SK-N-SH (cell line): ENCODE data around the gene LSM4. TPM values are rescaled to one million over a fixed set of nuclear protein-coding genes. Genes with fewer than 3 reads are reported as not detected.
A peak's percentile ranks its signal among the peaks of the same experiment; 100 is the strongest.

Experiments
- CTCF ChIA-PET: fragments of 300-600, 350-600 bp; formaldehyde crosslinking; extraction: SDS; loops from one replicate; lab custom pipeline; 2021; lab: Yijun Ruan, JAX
- POLR2A ChIA-PET: fragments of 350-600 bp; sonication (Branson Sonifier 250); formaldehyde crosslinking; extraction: SDS; loops from one replicate; lab custom pipeline; 2020; ENCODE audit warnings: antibody characterized with exemption, inconsistent platforms; lab: Yijun Ruan, JAX
- DNase-seq: peaks from one replicate; pipeline ENCODE4 v3.0.0; 2012
- H2AFZ ChIP-seq: fragments of 200-600 bp; sonication (generic); 2 replicates; pipeline ENCODE4 v1.8.1; 2016; ENCODE audit warnings: antibody characterized with exemption, mild to moderate bottlenecking, low read depth
- H3F3A ChIP-seq: fragments of 200-600 bp; sonication (generic); replicated peaks from 2 replicates; pipeline ENCODE3; 2016; ENCODE audit warnings: antibody characterized with exemption, mild to moderate bottlenecking; ENCODE audit not compliant: insufficient read depth
- H3K27ac ChIP-seq, 2 experiments: fragments of 200-500 bp in 1 of 2; fragments of 200-600 bp in 1 of 2; sonication (Bioruptor generic) in 1 of 2; sonication (generic), shearing (Covaris generic) in 1 of 2; 2 replicates each; pipeline versions ENCODE4 v1.5.1 to v1.6.1; 2014 to 2016; ENCODE audit warnings: low read depth in 2 of 2, inconsistent platforms in 1 of 2, low read length in 1 of 2, mild to moderate bottlenecking in 1 of 2, mixed read lengths in 1 of 2
- H3K27me3 ChIP-seq: fragments of 200-600 bp; sonication (generic), shearing (Covaris generic); 2 replicates; pipeline ENCODE4 v1.6.1; 2016; ENCODE audit warnings: mixed run types; ENCODE audit not compliant: insufficient read depth
- H3K36me3 ChIP-seq, 2 experiments: fragments of 200-500 bp in 1 of 2; fragments of 200-600 bp in 1 of 2; sonication (Bioruptor generic) in 1 of 2; sonication (generic) in 1 of 2; replicated peaks in 1 of 2; 2 replicates each; pipeline versions ENCODE3 to v1.5.1; 2014 to 2016; ENCODE audit warnings: low read length in 1 of 2, mild to moderate bottlenecking in 1 of 2; ENCODE audit not compliant: insufficient read depth in 2 of 2, control insufficient read depth in 1 of 2
- H3K4me1 ChIP-seq, 2 experiments: fragments of 200-500 bp in 1 of 2; fragments of 200-600 bp in 1 of 2; sonication (Bioruptor generic) in 1 of 2; sonication (generic), shearing (Covaris generic) in 1 of 2; 2 replicates each; pipeline versions ENCODE4 v1.5.1 to v1.6.1; 2014 to 2016; ENCODE audit warnings: low read depth in 1 of 2, low read length in 1 of 2, mixed run types in 1 of 2; ENCODE audit not compliant: insufficient read depth in 2 of 2, control insufficient read depth in 1 of 2
- H3K4me2 ChIP-seq: fragments of 200-600 bp; sonication (generic), shearing (Covaris generic); 2 replicates; pipeline ENCODE4 v1.6.1; 2017; ENCODE audit warnings: mixed run types
- H3K4me3 ChIP-seq, 2 experiments: fragments of 200-500 bp in 1 of 2; fragments of 200-600 bp in 1 of 2; sonication (Bioruptor generic) in 1 of 2; sonication (generic), shearing (Covaris generic) in 1 of 2; 2 replicates each; pipeline versions ENCODE4 v1.5.1 to v1.8.1; 2014 to 2016; ENCODE audit warnings: low read depth in 2 of 2, inconsistent platforms in 1 of 2, low read length in 1 of 2, mild to moderate bottlenecking in 1 of 2, mixed read lengths in 1 of 2, moderate library complexity in 1 of 2
- H3K79me2 ChIP-seq: fragments of 200-600 bp; sonication (generic); 2 replicates; pipeline ENCODE4 v1.8.1; 2017; ENCODE audit warnings: mild to moderate bottlenecking; ENCODE audit not compliant: insufficient read depth
- H3K9ac ChIP-seq: fragments of 200-600 bp; sonication (generic); 2 replicates; pipeline ENCODE4 v1.6.1; 2017; ENCODE audit warnings: mixed run types
- H3K9me2 ChIP-seq: fragments of 200-600 bp; sonication (generic); 2 replicates; pipeline ENCODE4 v1.6.1; 2017; ENCODE audit warnings: mixed run types
- H3K9me3 ChIP-seq: fragments of 200-600 bp; sonication (generic); 2 replicates; pipeline ENCODE4 v1.6.1; 2017; ENCODE audit warnings: mixed run types, mild to moderate bottlenecking, moderate library complexity
- H4K20me1 ChIP-seq: fragments of 200-600 bp; sonication (generic); 2 replicates; pipeline ENCODE4 v1.6.1; 2017; ENCODE audit warnings: mild to moderate bottlenecking, mixed run types; ENCODE audit not compliant: insufficient read depth
- CHD2 ChIP-seq: fragments of 150-350 bp; IDR thresholded peaks from 2 replicates; pipeline ENCODE4 v1.6.1; 2018; ENCODE audit warnings: low read length; ENCODE audit not compliant: partially characterized antibody
- FOXM1 ChIP-seq: IDR thresholded peaks from 2 replicates; pipeline ENCODE4 v1.4.0; 2012; ENCODE audit warnings: low read depth, mild to moderate bottlenecking
- MXI1 ChIP-seq: IDR thresholded peaks from 2 replicates; pipeline ENCODE4 v1.6.1; 2012; ENCODE audit warnings: mild to moderate bottlenecking, low read depth, low read length, improper control_type of control experiment
- NRF1 ChIP-seq: IDR thresholded peaks from 2 replicates; pipeline ENCODE4 v1.6.1; 2012; ENCODE audit warnings: low read depth, mild to moderate bottlenecking, low read length
- POLR2AphosphoS5 ChIP-seq: IDR thresholded peaks from 2 replicates; pipeline ENCODE4 v1.6.1; 2012; ENCODE audit warnings: low read depth, low read length
- RAD21 ChIP-seq: IDR thresholded peaks from 2 replicates; pipeline ENCODE4 v1.6.1; 2012; ENCODE audit warnings: mild to moderate bottlenecking, low read length
- SIN3A ChIP-seq: IDR thresholded peaks from 2 replicates; pipeline ENCODE4 v1.6.1; 2012; ENCODE audit warnings: low read depth, mild to moderate bottlenecking, low read length, moderate library complexity, borderline replicate concordance
- SMC3 ChIP-seq: IDR thresholded peaks from 2 replicates; pipeline ENCODE4 v1.6.1; 2012; ENCODE audit warnings: low read depth, low read length, improper control_type of control experiment
- TAF1 ChIP-seq: IDR thresholded peaks from 2 replicates; pipeline ENCODE4 v1.6.1; 2012; ENCODE audit warnings: low read depth, mild to moderate bottlenecking, low read length, moderate library complexity, borderline replicate concordance
- TCF12 ChIP-seq: IDR thresholded peaks from 2 replicates; pipeline ENCODE4 v1.4.0; 2012
- YY1 ChIP-seq: IDR thresholded peaks from 2 replicates; pipeline ENCODE4 v1.4.0; 2012; ENCODE audit warnings: low read depth, mild to moderate bottlenecking
- WGBS: methylation state at CpG from one replicate; pipeline ENCODE4 v1.1.6; 2017; ENCODE audit warnings: low lambda C conversion rate; 5-methylcytosine and 5-hydroxymethylcytosine counted together
- polyA plus RNA-seq, 3 experiments: library from polyadenylated mRNA; depleted of rRNA; stranded (reverse); fragments of >200 nt; gene quantifications; 2 replicates each; pipeline ENCODE4 v1.2.3, GENCODE V29; 2012
- TF ChIP-seq, protein P1 (sequence below): IDR thresholded peaks from 2 replicates; pipeline ENCODE4 v1.4.0; 2012; ENCODE audit warnings: low read depth
- TF ChIP-seq, protein P2 (sequence below): IDR thresholded peaks from 2 replicates; pipeline ENCODE4; 2012
- TF ChIP-seq, protein P3 (sequence below): IDR thresholded peaks from 2 replicates; pipeline ENCODE4 v1.4.0; 2012; ENCODE audit warnings: low read depth, borderline replicate concordance
- TF ChIP-seq, protein P4 (sequence below): fragments of 150-350 bp; IDR thresholded peaks from 2 replicates; pipeline ENCODE4 v1.6.1; 2016; ENCODE audit warnings: mild to moderate bottlenecking, low read depth, low read length
- TF ChIP-seq, protein P5 (sequence below): fragments of 150-350 bp; IDR thresholded peaks from 2 replicates; pipeline ENCODE4 v1.6.1; 2017; ENCODE audit warnings: antibody characterized with exemption, low read length, low read depth, borderline replicate concordance

LSM4 gene
- polyA plus RNA-seq, 1 of the 3 experiments (the other 2 are of a cell fraction): 277 TPM

DNA sequence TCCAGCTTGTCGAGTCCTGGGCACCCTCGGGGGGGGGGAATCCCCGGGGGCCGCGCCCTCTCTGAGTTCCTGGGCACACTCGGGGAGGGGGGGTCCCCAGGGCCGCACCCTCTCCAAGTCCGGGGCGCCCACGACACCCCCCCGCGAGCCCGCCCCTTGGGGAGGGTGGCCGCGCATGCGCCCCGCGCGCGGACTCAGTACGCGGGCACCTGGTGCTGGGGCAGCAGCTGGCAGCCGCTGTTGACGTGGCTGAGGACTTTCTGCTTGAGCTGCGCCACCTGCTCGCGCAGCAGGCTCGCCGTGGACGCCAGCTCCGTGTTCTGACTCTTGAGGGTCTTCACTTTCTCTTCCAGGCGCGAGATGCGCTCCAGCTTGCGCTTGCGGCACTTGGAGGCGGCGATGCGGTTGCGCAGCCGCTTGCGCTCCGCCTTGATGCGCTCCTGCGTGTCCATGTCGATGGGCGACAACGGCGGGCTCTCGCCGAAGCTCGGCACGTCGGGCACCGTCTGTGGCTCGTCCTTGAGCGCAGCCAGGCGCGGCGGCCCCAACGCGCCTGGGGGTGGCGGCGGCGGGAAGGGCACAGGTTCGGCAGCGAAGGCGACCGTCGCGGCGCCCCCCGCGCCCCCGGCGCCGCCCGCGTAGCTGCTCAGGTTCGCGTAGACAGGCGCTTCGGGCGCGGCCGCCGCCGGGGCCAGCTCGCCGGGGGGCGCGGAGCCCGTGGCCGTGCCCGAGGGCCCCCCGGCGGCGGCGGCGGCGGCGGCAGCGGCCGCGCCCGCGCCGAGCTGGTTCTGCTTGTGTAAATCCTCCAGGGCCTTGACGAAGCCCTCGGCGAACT is 42.4 kb downstream of the LSM4 start:
- peaks cover 24% of the 10 kb centered on the region for H3F3A ChIP-seq
- no peaks in the 10 kb centered on the region for H3K27me3 ChIP-seq
- H3K4me1 ChIP-seq: peaks cover 12 to 16% of the 10 kb centered on the region in 2 experiments; a peak in 3 of 4 replicates
- H3K4me3 ChIP-seq: peak overlapping the region; percentile 74 to 92
- CTCF ChIA-PET: interaction anchor here (0.7 to 13.0 kb wide), 27 partner anchors 10 to 262 kb away, joined by 3 to 216 read pairs (median 15); partner anchors contain the start of genes LSM4, MPV17L2, RAB3A and SSBP4
- H3K9me2 ChIP-seq: no peaks in the 10 kb centered on the region
- TF ChIP-seq, protein P1, sequence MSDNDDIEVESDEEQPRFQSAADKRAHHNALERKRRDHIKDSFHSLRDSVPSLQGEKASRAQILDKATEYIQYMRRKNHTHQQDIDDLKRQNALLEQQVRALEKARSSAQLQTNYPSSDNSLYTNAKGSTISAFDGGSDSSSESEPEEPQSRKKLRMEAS: peak; percentile 59; the same call in 1 of the 2 replicates
- TF ChIP-seq MXI1: 0 out of 2 replicates have a peak, but pooled peaks have one; percentile 41
- TF ChIP-seq, protein P2, sequence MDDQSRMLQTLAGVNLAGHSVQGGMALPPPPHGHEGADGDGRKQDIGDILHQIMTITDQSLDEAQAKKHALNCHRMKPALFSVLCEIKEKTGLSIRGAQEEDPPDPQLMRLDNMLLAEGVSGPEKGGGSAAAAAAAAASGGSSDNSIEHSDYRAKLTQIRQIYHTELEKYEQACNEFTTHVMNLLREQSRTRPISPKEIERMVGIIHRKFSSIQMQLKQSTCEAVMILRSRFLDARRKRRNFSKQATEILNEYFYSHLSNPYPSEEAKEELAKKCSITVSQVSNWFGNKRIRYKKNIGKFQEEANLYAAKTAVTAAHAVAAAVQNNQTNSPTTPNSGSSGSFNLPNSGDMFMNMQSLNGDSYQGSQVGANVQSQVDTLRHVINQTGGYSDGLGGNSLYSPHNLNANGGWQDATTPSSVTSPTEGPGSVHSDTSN: no peak
- TF ChIP-seq FOXM1: no peak
- peak; percentile 77 for TF ChIP-seq NRF1
- TF ChIP-seq TAF1: 0 out of 2 replicates have a peak, but pooled peaks have one; percentile 20
- TF ChIP-seq SIN3A: peak; percentile 41; the same call in 1 of the 2 replicates
- H3K79me2 ChIP-seq: peaks cover 56% of the 10 kb centered on the region
- peak; percentile 85 for DNase-seq
- H3K9me3 ChIP-seq: no peaks in the 10 kb centered on the region
- peak overlapping the region; percentile 94 to 97 for H3K27ac ChIP-seq
- peaks cover 48% of the 10 kb centered on the region for H4K20me1 ChIP-seq
- H3K36me3 ChIP-seq: peaks cover 4 to 18% of the 10 kb centered on the region in 2 experiments
- H2AFZ ChIP-seq: no peak overlapping the region
- H3K9ac ChIP-seq: peak overlapping the region; percentile 98
- POLR2A ChIA-PET: interaction anchor here (0.6 to 6.1 kb wide), 19 partner anchors 12 to 421 kb away, joined by 3 to 112 read pairs (median 5); partner anchors contain the start of genes LSM4, RPL18A and SSBP4
- 3% methylated on average over 10 of the region's 111 CpGs for WGBS
- peak overlapping the region; percentile 93 for H3K4me2 ChIP-seq

DNA sequence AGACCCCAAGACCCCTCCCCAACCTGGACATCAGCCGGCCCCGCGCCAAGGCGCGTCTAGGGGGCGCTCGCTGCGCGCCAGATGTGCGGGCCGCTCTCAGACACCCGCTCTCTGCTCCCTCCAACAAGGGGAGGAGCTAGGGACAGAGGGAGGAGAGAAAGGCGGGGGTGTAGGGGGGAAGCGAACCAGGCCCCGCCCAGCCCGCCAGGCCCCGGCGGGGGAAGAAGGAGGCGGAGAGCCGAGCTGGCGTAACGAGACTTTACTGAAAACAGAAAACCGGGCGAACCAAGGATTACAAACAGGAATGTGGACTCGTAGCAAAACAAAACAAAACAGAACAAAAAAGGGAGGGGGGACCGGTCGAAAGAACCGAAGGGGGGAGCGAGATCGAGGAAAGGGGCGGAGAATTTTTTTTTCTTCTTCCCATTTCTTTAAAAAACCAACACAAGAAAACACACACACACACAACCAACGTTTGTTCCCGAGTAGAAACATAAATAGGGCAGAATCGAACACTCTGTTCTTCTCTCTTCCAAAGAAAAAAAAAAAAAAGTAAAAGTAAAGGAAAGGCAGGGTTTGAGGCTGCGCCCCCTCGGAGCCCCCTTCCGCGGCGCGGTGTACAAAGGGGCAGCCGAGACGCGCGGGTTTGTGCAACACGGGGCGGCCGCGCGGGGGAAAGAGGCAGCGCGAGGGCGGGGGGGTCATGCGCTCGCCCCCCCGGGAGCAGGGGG is 43.2 kb downstream of the LSM4 start:
- H4K20me1 ChIP-seq: peaks cover 56% of the 10 kb centered on the region
- TF ChIP-seq, protein P3, sequence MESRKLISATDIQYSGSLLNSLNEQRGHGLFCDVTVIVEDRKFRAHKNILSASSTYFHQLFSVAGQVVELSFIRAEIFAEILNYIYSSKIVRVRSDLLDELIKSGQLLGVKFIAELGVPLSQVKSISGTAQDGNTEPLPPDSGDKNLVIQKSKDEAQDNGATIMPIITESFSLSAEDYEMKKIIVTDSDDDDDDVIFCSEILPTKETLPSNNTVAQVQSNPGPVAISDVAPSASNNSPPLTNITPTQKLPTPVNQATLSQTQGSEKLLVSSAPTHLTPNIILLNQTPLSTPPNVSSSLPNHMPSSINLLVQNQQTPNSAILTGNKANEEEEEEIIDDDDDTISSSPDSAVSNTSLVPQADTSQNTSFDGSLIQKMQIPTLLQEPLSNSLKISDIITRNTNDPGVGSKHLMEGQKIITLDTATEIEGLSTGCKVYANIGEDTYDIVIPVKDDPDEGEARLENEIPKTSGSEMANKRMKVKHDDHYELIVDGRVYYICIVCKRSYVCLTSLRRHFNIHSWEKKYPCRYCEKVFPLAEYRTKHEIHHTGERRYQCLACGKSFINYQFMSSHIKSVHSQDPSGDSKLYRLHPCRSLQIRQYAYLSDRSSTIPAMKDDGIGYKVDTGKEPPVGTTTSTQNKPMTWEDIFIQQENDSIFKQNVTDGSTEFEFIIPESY: no peak
- peak; percentile 60 for TF ChIP-seq CHD2
- TF ChIP-seq, protein P4, sequence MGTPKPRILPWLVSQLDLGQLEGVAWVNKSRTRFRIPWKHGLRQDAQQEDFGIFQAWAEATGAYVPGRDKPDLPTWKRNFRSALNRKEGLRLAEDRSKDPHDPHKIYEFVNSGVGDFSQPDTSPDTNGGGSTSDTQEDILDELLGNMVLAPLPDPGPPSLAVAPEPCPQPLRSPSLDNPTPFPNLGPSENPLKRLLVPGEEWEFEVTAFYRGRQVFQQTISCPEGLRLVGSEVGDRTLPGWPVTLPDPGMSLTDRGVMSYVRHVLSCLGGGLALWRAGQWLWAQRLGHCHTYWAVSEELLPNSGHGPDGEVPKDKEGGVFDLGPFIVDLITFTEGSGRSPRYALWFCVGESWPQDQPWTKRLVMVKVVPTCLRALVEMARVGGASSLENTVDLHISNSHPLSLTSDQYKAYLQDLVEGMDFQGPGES: no peak
- TF ChIP-seq POLR2AphosphoS5: peak; percentile 52; the same call in 1 of the 2 replicates
- peak; percentile 71 for TF ChIP-seq SMC3
- peak; percentile 58; the same call in 1 of the 2 replicates for TF ChIP-seq TCF12
- TF ChIP-seq, protein P5, sequence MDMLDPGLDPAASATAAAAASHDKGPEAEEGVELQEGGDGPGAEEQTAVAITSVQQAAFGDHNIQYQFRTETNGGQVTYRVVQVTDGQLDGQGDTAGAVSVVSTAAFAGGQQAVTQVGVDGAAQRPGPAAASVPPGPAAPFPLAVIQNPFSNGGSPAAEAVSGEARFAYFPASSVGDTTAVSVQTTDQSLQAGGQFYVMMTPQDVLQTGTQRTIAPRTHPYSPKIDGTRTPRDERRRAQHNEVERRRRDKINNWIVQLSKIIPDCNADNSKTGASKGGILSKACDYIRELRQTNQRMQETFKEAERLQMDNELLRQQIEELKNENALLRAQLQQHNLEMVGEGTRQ: no peak
- no peak for TF ChIP-seq YY1
- TF ChIP-seq RAD21: peak; percentile 87

More for the DNA sequence above, 43.2 kb downstream of the LSM4 start:
- Histone ChIP-seq H3K9me2 (no peaks in the 10 kb centered on the region), H3K4me2 (peak overlapping the region; percentile 93), H3K9me3 (no peaks in the 10 kb centered on the region), H3K4me3 (peak overlapping the region; percentile 74 to 92), H2AFZ (no peak overlapping the region), H3K36me3 (peaks cover 4 to 18% of the 10 kb centered on the region in 2 experiments), H3K27me3 (no peaks in the 10 kb centered on the region), H3F3A (peaks cover 24% of the 10 kb centered on the region), H3K9ac (peak overlapping the region; percentile 98), H3K79me2 (peaks cover 62% of the 10 kb centered on the region), H3K4me1 (peaks cover 16 to 18% of the 10 kb centered on the region in 2 experiments; a peak in 3 of 4 replicates), H3K27ac (peak overlapping the region; percentile 94 to 97)
- ChIA-PET POLR2A (interaction anchor here (0.6 to 6.1 kb wide), 15 partner anchors 13 to 420 kb away, joined by 3 to 112 read pairs (median 5); partner anchors contain the start of genes LSM4, RAB3A and RPL18A), CTCF (interaction anchor here (0.5 to 13.0 kb wide), 62 partner anchors 10 to 506 kb away, joined by 3 to 216 read pairs (median 5); partner anchors contain the start of genes LRRC25, LSM4, MPV17L2 and RAB3A)
- DNase-seq: peak; percentile 93
- WGBS: under 1% methylated on average over 41 of the region's 55 CpGs
